Body of pancreas (tissue), 4 donors: Measurements from ENCODE around the gene HDAC11.

Source experiments
- CTCF ChIP-seq, 7 experiments: fragments of 450-650 bp in 4 of 7; fragments of 200-600 bp in 3 of 7; sonication (generic) in 3 of 7; IDR thresholded peaks; one replicate each; pipeline ENCODE4 v1.5.1; 2016 to 2019; ENCODE audit warnings: antibody characterized with exemption in 7 of 7
- POLR2A ChIP-seq, 3 donors: fragments of 450-650 bp; IDR thresholded peaks; one replicate each; pipeline ENCODE4 v1.6.1; 2016; ENCODE audit warnings: antibody characterized with exemption in 3 of 3, mild to moderate bottlenecking in 2 of 3

GRCh38 chr3:13536832-13537231, 56.7 kb downstream of the HDAC11 start:
- no peak for TF ChIP-seq POLR2A (IDR thresholded peaks at IDR 0.05)
- no peak for TF ChIP-seq CTCF (IDR thresholded peaks at IDR 0.05)
